ENCODE measurements around the gene EPPIN.

EPPIN gene

DNA sequence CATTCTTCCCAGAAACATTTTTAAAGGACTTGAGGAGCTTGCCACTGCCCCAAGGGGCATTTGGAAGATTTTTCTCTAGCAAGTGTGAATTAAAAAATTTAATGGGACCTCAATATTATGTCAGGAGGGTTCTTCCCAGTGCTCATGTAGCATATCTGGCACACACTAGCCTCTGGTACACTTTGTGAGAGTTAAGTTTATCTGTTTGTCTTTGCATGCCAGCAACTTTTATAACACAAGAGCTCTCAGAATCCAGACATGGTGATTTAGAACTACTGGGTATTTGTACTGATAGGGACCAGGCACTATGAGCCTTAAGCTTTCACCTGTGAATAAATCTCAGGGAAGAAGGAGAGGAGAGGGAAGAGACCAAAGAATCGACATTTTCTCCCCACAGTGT, 44.6 kb downstream of the EPPIN start:
- Histone ChIP-seq H3K9me3 (ENCODE audit: control extremely low read depth in 1 of 5, control insufficient read depth in 4 of 5, insufficient read depth in 2 of 5, low read depth in 1 of 5, low read length in 4 of 5) (no peaks in the 10 kb centered on the region), H3K27me3 (replicated peaks in 2 of 5; ENCODE audit: control insufficient read depth in 4 of 5, insufficient read depth in 5 of 5, low read length in 4 of 5) (peaks cover 6 to 32% (median 7%) of the 10 kb centered on the region in 5 experiments), H3K4me3 (ENCODE audit: control insufficient read depth in 1 of 7, extremely low read depth in 1 of 7, insufficient read depth in 4 of 7, low read depth in 2 of 7, low read length in 6 of 7) (no peak overlapping the region), H3K4me1 (ENCODE audit: control extremely low read depth in 1 of 4, control insufficient read depth in 4 of 4, insufficient read depth in 4 of 4, low read length in 3 of 4) (no peaks in the 10 kb centered on the region), H3K36me3 (ENCODE audit: control insufficient read depth in 4 of 4, insufficient read depth in 4 of 4, low read length in 3 of 4) (no peaks in the 10 kb centered on the region), H3K27ac (ENCODE audit: insufficient read depth in 1 of 2, low read depth in 1 of 2, low read length in 2 of 2, poor library complexity in 1 of 2, severe bottlenecking in 2 of 2) (no peak overlapping the region)
- WGBS (ENCODE audit: insufficient coverage): 86% methylated on average over 1 of the region's 1 CpG
- POLR2A ChIA-PET: no interaction called here
- CTCF ChIA-PET: interaction anchor here (1.8 kb wide), 1 partner anchor 22 kb away, joined by 4 read pairs; no protein-coding TSS in a partner anchor
- no peak for DNase-seq

DNA sequence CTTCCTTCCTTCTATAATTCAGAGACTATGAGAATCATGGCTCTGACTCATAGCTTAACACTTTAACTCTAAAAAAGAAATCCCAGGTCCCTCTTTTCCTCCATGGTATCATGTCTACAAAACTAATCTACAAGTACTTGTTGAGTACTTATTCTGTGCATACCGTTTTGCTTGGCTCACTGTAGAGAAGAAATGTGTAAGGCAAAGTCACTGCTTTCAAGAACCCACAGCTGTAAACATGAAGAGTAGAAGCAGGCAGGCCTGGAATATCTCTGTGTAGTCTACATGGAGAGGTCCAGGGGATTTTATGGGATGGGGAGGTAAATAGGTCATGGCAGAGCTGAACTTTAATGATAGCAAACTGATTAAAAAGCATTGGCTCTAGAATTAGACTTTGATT, 45.6 kb downstream of the EPPIN start:
- H3K9me3 ChIP-seq (ENCODE audit: control extremely low read depth in 1 of 5, control insufficient read depth in 4 of 5, insufficient read depth in 2 of 5, low read depth in 1 of 5, low read length in 4 of 5): no peaks in the 10 kb centered on the region
- CTCF ChIA-PET: interaction anchor here (0.7 to 1.8 kb wide), 3 partner anchors 21 to 207 kb away, joined by 3 to 4 read pairs (median 3); no protein-coding TSS in a partner anchor
- POLR2A ChIA-PET: no interaction called here
- H3K4me3 ChIP-seq (ENCODE audit: control insufficient read depth in 1 of 7, extremely low read depth in 1 of 7, insufficient read depth in 4 of 7, low read depth in 2 of 7, low read length in 6 of 7): no peak overlapping the region
- H3K4me1 ChIP-seq (ENCODE audit: control extremely low read depth in 1 of 4, control insufficient read depth in 4 of 4, insufficient read depth in 4 of 4, low read length in 3 of 4): no peaks in the 10 kb centered on the region
- 100% methylated on average over 1 of the region's 1 CpG for WGBS (ENCODE audit: insufficient coverage)
- peaks cover 6 to 32% (median 7%) of the 10 kb centered on the region in 5 experiments for H3K27me3 ChIP-seq (replicated peaks in 2 of 5; ENCODE audit: control insufficient read depth in 4 of 5, insufficient read depth in 5 of 5, low read length in 4 of 5)
- H3K27ac ChIP-seq (ENCODE audit: insufficient read depth in 1 of 2, low read depth in 1 of 2, low read length in 2 of 2, poor library complexity in 1 of 2, severe bottlenecking in 2 of 2): no peak overlapping the region
- no peaks in the 10 kb centered on the region for H3K36me3 ChIP-seq (ENCODE audit: control insufficient read depth in 4 of 4, insufficient read depth in 4 of 4, low read length in 3 of 4)
- no peak for DNase-seq

DNA sequence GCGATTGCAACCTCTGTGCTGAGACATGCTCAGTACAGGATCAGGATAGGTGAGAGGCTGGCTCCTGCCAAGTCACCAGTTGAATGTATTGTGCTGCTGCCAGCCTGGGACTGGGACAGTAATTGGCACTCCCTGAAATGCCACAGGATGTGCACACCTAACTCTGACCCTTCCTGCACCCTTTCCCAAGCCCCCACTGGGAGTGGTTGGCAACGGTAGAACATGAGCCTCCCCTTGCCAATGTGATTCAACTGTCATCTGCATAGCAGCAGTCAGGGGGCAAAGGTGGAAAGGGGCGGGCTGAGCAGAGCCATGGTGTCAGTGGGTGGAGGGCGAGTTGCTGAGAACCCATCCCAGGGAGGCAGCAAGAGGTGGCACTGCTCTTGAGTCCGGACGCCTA, 47.2 kb downstream of the EPPIN start:
- Histone ChIP-seq H3K27me3 (replicated peaks in 2 of 5; ENCODE audit: control insufficient read depth in 4 of 5, insufficient read depth in 5 of 5, low read length in 4 of 5) (peaks cover 2 to 36% (median 9%) of the 10 kb centered on the region in 5 experiments), H3K36me3 (ENCODE audit: control insufficient read depth in 4 of 4, insufficient read depth in 4 of 4, low read length in 3 of 4) (no peaks in the 10 kb centered on the region), H3K4me1 (ENCODE audit: control extremely low read depth in 1 of 4, control insufficient read depth in 4 of 4, insufficient read depth in 4 of 4, low read length in 3 of 4) (no peaks in the 10 kb centered on the region), H3K9me3 (ENCODE audit: control extremely low read depth in 1 of 5, control insufficient read depth in 4 of 5, insufficient read depth in 2 of 5, low read depth in 1 of 5, low read length in 4 of 5) (no peaks in the 10 kb centered on the region), H3K27ac (ENCODE audit: insufficient read depth in 1 of 2, low read depth in 1 of 2, low read length in 2 of 2, poor library complexity in 1 of 2, severe bottlenecking in 2 of 2) (no peak overlapping the region), H3K4me3 (ENCODE audit: control insufficient read depth in 1 of 7, extremely low read depth in 1 of 7, insufficient read depth in 4 of 7, low read depth in 2 of 7, low read length in 6 of 7) (no peak overlapping the region)
- no peak for DNase-seq
- ChIA-PET CTCF (interaction anchor here (1.4 kb wide), 1 partner anchor 13 kb away, joined by 3 read pairs; no protein-coding TSS in a partner anchor), POLR2A (no interaction called here)
- WGBS (ENCODE audit: insufficient coverage): 78% methylated on average over 5 of the region's 6 CpGs

DNA sequence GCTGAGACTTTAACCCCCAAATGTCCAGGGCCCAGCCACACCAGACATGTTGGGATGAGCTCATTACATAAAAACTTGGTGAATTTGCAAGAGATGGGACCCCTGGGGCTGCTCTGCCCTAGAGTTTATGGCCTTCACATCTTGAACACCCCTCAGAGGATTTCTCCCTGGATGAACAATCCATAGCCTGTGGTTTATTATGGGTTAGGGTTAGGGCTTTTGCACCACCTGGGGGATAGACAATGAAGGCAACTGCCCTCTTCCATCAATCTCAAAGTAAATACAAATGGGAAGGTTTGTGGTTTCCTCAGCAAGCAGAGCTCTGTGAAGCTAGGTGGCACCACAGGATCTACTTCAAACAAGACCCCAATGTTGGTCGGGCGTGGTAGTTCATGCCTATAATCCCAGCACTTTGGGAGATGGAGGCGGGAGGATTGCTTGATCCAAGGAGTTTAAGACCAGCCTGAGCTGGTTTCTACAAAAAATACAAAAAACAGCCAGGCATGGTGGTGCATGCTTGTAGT, 49.2 kb downstream of the EPPIN start:
- ChIA-PET POLR2A (no interaction called here), CTCF (interaction anchor here (0.8 to 1.1 kb wide), 2 partner anchors 14 to 175 kb away, joined by 3 to 4 read pairs; no protein-coding TSS in a partner anchor)
- H3K27me3 ChIP-seq (replicated peaks in 2 of 5; ENCODE audit: control insufficient read depth in 4 of 5, insufficient read depth in 5 of 5, low read length in 4 of 5): peaks cover 2 to 33% (median 7%) of the 10 kb centered on the region in 5 experiments
- no peaks in the 10 kb centered on the region for H3K4me1 ChIP-seq (ENCODE audit: control extremely low read depth in 1 of 4, control insufficient read depth in 4 of 4, insufficient read depth in 4 of 4, low read length in 3 of 4)
- H3K9me3 ChIP-seq (ENCODE audit: control extremely low read depth in 1 of 5, control insufficient read depth in 4 of 5, insufficient read depth in 2 of 5, low read depth in 1 of 5, low read length in 4 of 5): no peaks in the 10 kb centered on the region
- H3K27ac ChIP-seq (ENCODE audit: insufficient read depth in 1 of 2, low read depth in 1 of 2, low read length in 2 of 2, poor library complexity in 1 of 2, severe bottlenecking in 2 of 2): no peak overlapping the region
- no peak overlapping the region for H3K4me3 ChIP-seq (ENCODE audit: control insufficient read depth in 1 of 7, extremely low read depth in 1 of 7, insufficient read depth in 4 of 7, low read depth in 2 of 7, low read length in 6 of 7)
- WGBS (ENCODE audit: insufficient coverage): 94% methylated on average over 3 of the region's 3 CpGs
- no peaks in the 10 kb centered on the region for H3K36me3 ChIP-seq (ENCODE audit: control insufficient read depth in 4 of 4, insufficient read depth in 4 of 4, low read length in 3 of 4)
- no peak for DNase-seq

DNA sequence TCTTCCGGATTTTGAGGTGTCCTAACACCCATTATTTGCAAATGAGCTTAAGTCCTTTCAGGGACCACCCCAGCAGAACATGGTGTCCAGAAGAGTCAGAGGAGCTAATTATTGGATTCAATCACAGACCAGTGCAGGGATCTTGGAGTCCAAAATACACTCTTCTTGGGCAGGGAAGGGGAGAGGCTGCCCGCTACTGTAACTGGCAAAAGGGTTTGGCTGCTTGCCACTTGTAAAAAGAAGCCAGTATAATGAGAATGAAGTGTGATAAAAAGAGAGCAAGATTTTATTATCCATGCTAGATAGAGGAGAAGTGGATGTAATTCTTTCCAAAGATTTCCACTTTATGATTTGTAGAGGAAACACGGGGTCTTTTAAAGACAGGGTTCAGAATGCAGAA, 51.0 kb downstream of the EPPIN start:
- no peaks in the 10 kb centered on the region for H3K4me1 ChIP-seq (ENCODE audit: control extremely low read depth in 1 of 4, control insufficient read depth in 4 of 4, insufficient read depth in 4 of 4, low read length in 3 of 4)
- H3K9me3 ChIP-seq (ENCODE audit: control extremely low read depth in 1 of 5, control insufficient read depth in 4 of 5, insufficient read depth in 2 of 5, low read depth in 1 of 5, low read length in 4 of 5): no peaks in the 10 kb centered on the region
- CTCF ChIA-PET: no interaction called here
- POLR2A ChIA-PET: no interaction called here
- no peaks in the 10 kb centered on the region for H3K36me3 ChIP-seq (ENCODE audit: control insufficient read depth in 4 of 4, insufficient read depth in 4 of 4, low read length in 3 of 4)
- no peak for DNase-seq
- no peak overlapping the region for H3K4me3 ChIP-seq (ENCODE audit: control insufficient read depth in 1 of 7, extremely low read depth in 1 of 7, insufficient read depth in 4 of 7, low read depth in 2 of 7, low read length in 6 of 7)
- 91% methylated on average over 3 of the region's 3 CpGs for WGBS (ENCODE audit: insufficient coverage)
- H3K27me3 ChIP-seq (replicated peaks in 2 of 5; ENCODE audit: control insufficient read depth in 4 of 5, insufficient read depth in 5 of 5, low read length in 4 of 5): peaks cover 0 to 24% (median 6%) of the 10 kb centered on the region in 5 experiments
- H3K27ac ChIP-seq (ENCODE audit: insufficient read depth in 1 of 2, low read depth in 1 of 2, low read length in 2 of 2, poor library complexity in 1 of 2, severe bottlenecking in 2 of 2): no peak overlapping the region

DNA sequence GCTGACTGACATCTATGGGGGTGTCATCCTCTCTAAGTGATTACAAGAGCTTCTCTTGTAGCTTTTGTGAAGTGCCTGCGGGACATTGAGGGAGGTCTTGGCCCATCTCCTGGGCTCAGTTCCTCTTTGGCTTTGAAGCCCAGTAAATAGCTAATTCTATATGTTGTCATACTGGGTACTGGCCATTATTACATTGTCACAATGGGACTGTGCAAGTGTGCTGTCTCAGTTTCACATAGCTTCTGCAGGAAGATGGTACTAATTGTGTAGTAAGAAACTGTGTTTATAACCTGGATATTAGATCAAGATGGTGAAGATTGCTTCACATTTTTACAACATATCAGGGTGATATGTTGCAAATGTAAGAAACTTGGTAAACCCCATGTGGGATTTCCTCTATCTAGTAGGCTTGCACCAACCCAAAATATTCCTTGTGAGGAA, 51.7 kb downstream of the EPPIN start:
- DNase-seq: no peak
- Histone ChIP-seq H3K27ac (ENCODE audit: insufficient read depth in 1 of 2, low read depth in 1 of 2, low read length in 2 of 2, poor library complexity in 1 of 2, severe bottlenecking in 2 of 2) (no peak overlapping the region), H3K36me3 (ENCODE audit: control insufficient read depth in 4 of 4, insufficient read depth in 4 of 4, low read length in 3 of 4) (no peaks in the 10 kb centered on the region), H3K9me3 (ENCODE audit: control extremely low read depth in 1 of 5, control insufficient read depth in 4 of 5, insufficient read depth in 2 of 5, low read depth in 1 of 5, low read length in 4 of 5) (no peaks in the 10 kb centered on the region), H3K4me3 (ENCODE audit: control insufficient read depth in 1 of 7, extremely low read depth in 1 of 7, insufficient read depth in 4 of 7, low read depth in 2 of 7, low read length in 6 of 7) (no peak overlapping the region), H3K27me3 (replicated peaks in 2 of 5; ENCODE audit: control insufficient read depth in 4 of 5, insufficient read depth in 5 of 5, low read length in 4 of 5) (peaks cover 0 to 22% (median 8%) of the 10 kb centered on the region in 5 experiments), H3K4me1 (ENCODE audit: control extremely low read depth in 1 of 4, control insufficient read depth in 4 of 4, insufficient read depth in 4 of 4, low read length in 3 of 4) (no peaks in the 10 kb centered on the region)
- ChIA-PET POLR2A (no interaction called here), CTCF (interaction anchor here (1.4 kb wide), 1 partner anchor 9 kb away, joined by 4 read pairs; no protein-coding TSS in a partner anchor)
- WGBS (ENCODE audit: insufficient coverage): no CpG with 5 or more reads among the region's 1 CpG

Measured in common myeloid progenitor, CD34-positive (primary cell).